HG03520 (cell line): ENCODE data around the gene ANKRD44.
"Not testable (repeated sequence)": the region's sequence is repeated elsewhere in the genome, so short reads cannot be mapped to it uniquely, and the experiment has no call there.

Source experiments
- ATAC-seq: cut with Tn5 transposase; IDR thresholded peaks from one replicate; pipeline ENCODE4 v1.9.1; 2021; ENCODE audit warnings: mild to moderate bottlenecking, moderate library complexity; ENCODE audit not compliant: unreplicated experiment

The ANKRD44 gene

DNA sequence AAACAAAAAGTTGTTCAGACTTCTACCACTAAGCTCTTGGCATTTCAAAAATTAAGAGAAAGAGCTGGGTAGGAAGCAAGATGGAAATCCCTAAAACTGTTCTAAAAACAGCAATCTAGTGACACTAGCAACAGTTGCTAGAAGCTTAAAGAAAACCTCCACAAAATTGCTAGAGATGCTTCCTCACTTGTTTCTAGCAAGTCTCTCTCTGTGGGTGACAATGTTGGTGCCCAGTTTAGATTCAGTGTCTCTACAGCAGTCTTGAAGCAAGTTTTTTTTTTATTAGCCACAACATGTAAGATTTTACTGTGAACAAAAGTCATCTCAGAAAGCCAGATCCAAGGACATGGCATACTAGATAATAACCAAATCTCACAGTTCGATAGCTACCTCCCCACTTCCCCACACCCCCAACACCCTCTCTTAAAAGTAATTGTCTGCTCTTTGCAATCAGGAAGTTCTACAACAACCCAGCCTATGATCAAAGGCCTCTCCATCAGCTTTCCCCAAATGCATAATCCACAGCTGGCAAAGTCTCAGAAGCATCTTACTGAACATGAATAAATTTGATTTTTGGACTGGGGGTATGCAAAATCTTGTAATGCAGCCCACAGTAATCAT is 70.0 kb downstream of the ANKRD44 start:
- ATAC-seq: no peak

DNA sequence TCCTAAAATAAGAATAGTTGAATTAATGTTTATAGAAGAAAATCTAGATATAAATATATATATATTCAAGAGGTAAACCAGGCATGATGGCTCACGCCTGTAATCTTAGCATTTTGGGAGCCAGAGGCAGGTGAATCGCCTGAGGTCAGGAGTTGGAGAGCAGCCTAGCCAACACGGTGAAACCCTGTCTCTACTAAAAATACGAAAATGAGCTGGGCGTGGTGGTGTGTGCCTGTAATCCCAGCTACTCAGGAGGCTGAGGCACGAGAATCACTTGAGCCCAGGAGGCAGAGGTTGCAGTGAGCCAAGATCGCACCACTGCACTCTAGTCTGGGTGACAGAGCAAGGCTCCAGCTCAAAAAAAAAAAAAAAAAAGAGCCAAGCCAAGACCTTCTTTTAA is 70.6 kb downstream of the ANKRD44 start:
- ATAC-seq: not testable (repeated sequence)

DNA sequence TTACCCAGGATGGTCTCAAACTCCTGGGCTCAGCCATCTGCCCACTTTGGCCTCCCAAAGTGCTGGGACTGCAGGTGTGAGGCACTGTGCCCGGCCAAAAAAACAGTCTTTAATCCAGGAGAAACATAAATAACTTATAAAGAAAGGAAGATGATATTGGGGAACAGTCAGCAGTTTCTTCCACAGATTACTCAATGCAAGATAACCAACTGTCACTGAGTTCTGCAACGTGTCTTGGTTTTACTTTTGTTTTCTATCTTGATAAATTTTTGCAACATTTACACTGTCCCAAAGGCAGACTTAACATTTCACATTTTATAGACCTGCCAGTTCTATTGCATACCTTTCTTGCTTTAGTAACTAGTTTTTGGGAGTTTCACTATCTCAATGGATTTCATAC is 71.1 kb downstream of the ANKRD44 start:
- ATAC-seq: peak; percentile 57

DNA sequence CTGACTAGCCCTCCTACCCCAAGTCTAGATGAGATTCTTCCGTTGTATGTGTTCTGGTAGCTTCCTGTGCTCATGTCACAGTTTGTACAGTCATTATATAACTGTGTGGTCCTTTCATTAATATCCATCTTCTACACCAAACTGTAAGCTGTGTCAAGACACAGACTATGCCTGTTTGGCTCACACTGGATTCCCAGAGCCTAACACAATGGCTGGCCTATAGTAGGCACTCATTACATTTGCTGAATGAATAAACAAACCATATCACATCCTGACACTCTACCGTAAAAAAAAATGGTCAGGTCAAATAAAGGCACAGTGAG is 72.6 kb downstream of the ANKRD44 start:
- ATAC-seq: peak; percentile 47

DNA sequence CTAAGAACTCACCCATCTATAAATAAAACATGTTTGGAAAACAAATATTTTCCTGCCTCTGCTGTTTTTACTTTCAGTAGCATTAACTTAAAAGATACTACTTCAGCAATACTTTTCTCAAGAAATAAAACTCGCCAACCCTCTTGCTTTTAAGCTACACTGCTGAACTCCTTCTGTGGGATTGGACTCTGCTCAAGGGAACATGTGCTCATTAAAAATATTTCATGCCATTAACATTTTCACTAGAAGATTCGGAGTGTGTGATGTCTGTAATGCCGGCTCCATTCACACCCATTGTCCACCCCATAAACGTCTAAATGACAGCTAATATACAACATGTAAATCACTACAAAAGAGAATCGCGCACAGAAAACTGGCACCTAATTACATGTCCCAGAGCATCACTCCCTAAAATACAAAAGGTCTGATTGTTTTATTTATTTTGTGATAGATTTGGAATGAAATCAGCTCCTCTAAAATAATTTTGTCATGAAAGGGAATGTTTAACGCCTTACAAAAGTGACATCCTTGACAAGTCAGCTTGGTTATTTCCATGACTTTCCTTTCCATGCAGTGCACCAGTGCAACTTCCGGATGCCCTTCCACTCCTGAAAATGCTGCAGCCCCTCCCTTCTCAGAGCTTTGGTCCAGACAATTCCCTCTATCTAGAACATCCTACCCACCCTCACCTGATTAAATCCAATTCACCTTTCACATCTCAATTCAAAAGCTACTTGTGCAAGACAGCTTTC is 73.1 kb downstream of the ANKRD44 start:
- ATAC-seq: no peak

DNA sequence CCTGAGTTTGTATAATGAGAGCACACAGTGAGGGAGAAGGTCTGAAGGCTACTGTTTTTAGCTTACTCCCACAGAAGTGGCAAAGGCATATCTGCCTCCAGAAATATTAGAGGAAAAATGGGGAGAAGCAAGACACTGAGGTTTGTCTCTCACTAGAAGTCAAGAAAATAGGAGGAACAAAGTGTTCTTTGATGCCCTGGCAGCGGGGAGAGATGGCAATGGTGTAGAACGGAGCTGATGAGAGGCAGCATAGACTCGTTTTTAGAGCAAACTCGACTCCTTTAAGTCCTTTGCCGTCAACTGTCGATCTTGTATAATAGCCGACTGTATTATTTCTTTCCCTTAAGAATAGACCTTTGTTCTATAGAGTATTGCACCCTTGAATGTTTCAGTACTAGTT is 73.8 kb downstream of the ANKRD44 start:
- ATAC-seq: no peak

DNA sequence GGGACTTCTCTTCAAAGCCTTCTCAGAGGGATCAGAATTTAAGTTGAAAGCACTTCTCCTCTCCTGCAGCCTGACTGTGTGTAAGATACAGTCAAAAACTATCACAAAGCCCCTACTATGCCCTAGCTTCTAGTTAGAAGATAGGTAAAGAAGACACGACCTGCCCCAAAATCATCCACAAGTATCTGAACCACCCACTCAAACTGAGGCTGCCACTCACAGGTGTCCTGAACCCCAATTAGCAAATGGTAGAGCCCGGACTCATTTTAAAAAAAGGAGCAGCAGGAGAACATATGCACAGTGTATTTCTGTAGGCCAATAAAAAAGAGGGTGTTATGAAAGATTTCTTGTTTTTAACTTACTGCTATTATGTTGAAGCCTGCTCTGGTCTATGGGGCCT is 74.4 kb downstream of the ANKRD44 start:
- ATAC-seq: no peak

DNA sequence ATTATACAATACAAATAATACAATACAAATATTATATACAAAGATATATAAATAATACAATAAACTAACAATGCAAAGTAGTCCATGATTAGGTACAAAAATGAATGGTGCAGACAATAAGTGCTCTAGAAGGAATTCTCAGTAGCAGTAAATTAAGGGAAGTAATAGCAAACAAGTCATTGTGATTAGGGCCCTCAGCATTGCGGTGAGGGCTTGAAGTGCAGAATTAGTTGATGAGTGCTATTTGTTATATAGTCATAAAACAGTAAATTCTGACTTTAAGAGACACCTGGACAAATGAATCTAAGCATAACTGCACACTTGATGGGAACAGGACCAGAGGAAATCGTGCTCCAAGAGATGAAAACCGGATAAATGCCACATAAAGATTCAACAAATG is 74.9 kb downstream of the ANKRD44 start:
- no peak for ATAC-seq

DNA sequence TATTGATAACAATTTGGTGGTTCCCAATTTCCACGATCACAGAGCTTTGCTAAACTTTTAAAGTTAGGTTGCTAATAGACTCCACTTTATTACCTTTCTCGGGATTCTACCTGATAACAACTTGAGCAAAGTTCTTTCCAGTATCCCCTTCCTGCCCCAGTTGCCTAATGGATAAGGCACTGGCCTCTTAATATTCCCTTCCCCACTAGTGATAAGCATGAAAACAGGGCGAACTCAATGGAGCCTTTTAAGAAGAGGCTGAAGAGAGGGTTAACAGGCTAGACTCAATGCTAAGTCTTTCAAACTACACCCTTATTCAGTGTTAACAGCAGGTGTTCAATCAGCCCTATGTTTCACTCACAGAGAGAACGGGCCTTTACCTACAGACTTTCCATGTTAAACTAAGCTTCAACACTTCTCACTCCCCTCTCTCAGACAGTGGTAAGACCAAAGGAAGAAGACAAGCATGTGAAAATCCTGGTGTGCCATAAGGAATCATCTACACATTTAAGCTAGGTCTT is 75.8 kb downstream of the ANKRD44 start:
- no peak for ATAC-seq

DNA sequence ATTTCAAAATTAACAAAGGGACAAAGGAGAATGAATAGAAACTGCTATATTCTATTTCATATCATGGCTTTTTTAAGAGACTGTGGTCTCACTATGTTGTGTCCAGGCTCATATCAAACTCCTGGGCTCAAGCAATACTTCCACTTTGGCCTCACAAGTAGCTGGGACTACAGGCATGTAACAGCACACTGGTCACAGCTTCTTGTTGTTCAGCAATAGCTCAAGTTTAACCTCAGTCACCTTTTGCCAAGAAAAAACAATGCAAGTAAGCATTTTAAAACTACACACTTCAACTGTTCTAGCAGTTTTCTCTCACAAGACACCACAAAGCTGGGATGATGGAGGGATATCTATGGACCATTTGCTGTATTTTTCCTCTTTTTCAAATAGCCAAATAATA is 77.1 kb downstream of the ANKRD44 start:
- no peak for ATAC-seq

DNA sequence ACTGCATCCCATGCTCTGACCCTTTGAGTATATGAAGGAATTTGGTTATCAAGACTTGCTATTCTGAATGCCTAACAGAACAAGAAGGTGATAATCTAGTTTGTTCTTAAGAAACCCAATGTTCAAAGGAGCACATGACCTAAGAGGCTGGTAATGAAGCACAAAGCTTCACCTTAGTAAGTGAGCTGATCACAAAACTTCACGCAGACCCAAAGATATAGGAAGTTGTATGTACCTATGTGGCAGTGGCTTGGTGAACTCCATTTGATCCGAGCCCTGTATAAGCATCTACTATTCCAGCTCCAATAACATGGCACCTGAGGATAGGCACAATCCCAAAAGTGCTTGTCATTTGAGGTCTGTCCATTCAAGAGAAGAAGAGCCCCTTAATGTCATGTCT is 78.6 kb downstream of the ANKRD44 start:
- ATAC-seq: no peak

DNA sequence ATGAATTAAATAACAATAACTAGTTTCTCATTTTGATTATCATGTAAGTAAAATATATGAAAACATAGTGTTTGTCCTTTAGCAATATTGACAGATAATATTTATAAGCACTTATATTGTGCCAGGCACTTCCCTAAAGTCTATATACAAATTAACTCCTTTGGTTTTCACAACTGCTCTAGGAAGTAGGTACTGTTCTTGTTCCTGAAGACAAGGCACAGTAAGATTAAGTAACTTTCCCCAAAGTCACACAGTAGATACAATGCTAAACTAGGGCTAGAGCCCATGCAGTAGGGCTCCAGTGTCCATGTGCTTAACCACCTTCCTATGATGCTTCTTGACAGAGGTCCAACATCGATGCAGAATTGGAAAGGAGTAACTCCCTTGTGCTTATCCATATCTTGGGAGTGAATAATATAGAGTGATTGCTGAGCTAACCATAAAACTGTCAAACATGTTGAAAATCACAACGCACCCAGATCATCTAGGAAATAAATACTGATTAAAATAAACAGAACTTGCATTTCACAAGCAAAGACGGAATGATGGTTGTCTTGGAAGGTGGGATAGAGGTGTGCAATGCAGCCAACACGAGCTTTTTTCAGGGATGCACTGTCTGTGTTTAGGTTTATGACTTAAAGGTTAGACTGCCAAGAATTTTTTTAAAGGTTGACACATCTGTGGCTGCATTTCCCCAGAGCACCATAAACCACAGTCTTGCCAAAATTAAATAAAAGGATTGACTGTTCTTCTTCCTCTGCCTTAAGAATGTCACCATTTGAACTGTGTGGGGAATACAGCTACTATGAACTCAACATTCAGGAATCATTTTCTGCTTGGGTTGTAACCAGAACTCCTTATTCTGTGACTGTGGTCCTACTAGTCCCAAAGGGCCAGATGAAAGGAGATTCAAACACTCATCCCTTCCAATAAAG is 80.8 kb downstream of the ANKRD44 start:
- ATAC-seq: no peak

DNA sequence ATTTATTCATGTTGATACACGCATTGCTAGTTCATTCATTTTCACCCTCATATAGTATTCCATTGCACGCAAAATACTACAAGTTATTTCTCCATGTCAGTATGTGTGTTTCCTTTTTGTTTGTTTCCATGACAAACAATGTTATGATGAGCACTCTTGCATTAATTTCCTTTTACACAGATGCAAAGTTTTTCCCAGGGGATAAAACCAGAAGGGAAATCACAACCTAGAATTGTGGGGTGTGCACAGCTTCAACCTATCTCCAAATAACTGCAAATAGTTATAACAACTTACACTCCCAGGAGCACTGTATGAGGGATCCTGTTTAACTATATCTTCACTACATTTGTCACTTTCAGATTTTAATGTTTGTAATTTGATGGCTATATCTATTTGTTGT is 87.1 kb downstream of the ANKRD44 start:
- no peak for ATAC-seq

DNA sequence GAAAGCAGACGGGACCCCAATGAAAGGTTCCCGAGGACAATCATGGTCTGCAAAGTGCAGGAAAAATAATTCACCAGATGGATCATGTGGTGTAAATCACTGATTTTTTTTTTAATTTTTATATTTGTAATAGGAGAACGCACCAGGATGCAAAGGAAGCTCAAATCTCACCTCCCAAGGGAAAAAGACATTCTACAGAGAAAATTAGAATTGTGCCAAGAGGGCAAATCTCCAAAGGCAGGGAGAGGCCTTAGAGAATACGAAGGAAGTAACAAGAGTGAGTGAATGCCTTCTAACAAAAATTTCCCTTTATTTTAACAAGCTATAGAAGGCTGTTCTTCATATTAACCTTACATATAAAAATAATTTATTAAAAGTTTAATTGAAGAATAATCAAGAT is 90.9 kb downstream of the ANKRD44 start:
- no peak for ATAC-seq

DNA sequence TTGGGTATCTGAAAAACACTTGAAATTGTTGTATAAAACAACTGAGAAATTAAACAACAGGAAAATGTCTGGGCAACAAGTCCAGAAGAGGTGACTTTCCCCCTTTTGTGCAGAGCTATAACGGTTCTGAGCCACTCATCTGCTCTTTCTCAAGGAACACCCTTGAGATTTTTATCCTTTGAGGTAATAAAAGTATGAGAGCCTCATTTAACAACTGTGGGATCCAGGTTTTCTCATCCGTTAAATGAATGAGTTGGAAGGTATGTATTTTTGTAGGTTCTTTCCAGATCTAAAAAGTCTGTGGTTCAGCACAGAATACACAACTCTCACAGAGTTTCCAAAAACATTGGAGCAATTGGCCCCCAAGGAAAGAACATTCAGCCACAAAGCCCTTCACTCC is 93.0 kb downstream of the ANKRD44 start:
- no peak for ATAC-seq

DNA sequence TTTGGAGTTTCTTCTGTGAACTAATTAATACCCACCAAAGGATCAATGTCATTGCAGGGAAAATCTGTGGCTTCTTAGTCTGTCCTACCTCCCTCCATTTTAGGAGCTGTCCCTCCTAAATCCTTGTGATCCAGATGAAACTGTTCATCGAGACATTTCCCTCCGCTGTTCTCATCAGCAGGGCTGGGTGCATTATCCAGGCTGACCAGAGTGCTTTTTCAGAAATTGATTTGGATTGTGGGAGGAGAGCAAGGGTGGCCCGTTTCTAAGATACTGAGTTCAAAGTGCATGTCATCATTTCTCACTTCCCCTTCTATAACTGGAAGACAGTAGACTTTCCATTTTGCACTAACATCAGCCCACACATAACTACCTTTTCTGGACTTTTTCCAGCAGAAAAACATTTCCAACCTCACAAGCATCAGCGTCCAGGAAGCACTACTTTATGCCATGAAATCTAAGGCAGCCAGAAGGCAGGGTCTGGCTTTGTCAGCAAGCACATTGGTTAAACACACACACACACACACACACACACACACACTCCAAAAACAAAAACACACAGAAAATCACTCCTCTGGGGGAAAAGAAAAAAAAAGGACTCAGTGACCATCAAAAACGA is 94.1 kb downstream of the ANKRD44 start:
- peak; percentile 66 for ATAC-seq

DNA sequence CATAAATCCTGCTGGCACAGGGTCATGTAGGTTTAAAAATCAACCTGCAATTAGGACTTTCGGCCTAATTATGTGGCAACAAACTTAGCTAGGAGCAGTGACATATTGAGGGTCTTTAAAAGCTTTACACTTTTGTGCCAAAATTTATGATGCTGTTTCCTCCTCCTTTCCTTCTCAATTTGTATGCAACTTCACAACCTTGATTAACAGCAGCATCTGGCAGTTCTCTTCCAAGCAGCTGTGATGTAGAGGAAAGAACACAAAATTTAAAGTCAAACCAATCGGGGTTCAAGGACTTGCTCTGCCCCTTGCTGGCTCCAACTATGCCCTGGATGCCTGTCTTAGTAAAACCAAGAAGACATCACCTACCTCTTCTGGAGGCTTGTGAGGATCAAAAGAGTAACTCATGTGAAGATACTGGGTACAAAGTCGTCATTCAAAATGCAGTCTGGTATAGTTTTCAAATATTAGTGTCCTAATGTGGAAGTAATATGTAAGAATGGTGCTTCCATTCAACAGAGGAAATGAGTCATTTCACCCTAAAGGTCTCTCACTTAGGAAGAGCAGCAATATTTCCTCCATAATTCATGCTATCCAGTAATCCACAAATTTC is 94.7 kb downstream of the ANKRD44 start:
- peak; percentile 27 for ATAC-seq

DNA sequence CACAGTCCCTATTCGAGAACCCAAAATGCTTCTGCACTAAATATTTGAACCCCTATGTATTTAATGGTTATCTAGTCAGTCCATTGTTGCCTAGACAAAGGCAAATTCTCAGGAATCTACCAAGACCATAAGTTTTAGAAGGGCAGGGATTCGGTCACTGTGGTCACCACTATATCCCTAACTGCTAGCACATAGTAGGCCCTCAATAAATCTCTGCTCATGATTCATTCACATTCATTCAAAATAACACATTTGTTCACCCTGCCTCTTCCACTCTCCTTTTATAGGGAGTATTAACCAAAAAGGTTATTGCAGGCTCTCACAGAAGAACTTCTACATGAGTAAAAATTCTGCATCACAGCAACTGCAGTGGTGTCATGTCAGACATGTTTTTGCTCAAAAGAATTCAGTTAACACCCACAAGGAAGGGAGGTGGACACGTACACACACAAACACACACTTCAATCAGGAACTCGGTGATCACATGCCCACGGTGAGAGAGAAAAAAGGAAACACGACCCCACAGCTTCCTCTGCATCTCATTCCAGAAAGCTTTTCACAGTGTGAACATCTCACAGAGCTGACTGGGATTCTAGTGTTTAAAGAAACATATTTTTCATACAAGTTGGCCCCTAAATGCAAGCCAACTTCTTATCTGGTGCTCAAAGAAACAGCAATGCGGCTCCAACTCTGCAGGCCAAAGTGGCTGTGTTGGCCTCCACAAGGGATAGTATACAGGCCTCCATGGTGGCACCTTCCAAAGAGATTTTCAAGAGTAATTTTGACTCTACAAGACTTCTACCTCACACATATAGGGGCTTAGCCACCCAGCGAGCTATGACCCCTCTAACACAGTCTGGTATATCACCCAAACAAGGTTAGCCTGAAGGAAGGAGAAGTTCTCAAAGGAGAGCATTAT is 98.0 kb downstream of the ANKRD44 start:
- no peak for ATAC-seq

DNA sequence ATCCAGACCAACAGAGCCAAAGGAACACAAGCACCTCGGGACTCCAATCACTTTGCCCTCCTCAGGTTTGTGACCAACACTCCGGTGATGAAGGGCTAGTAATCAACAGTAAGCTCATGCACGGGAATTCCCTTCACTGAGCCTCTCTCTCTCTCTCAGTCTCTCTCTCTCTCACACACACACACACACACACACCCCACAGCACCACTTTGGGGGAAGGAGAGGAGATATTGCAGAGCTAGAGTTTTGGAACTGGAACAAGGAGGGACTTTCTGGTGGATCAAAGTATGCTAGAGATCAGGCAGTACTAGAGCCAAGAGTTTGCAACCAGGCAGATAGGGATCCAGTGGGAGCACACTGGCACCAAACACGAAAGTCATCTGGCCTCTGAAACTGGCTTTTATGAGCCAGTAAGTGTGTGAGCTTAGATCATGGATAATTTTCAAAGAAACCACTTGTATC is 98.7 kb downstream of the ANKRD44 start:
- no peak for ATAC-seq

DNA sequence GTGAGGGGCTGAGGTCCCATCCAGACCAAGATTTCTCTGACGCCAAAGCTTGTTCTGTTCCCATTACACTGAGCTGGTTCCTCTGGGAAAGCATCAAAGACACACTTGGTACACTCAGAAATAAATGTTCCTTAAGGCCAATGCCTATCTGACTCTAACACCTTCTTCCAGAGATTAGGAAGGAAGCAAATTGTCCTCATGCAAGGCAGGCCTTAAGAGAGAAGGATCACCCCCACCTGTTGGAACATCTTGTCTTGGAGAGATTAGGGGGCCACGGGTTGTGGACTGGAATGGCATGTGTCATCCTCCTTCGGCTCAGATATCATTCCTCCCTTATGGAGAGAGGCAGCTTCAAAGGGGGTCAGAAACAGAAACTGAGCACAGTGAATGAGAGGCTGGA is 100.2 kb downstream of the ANKRD44 start:
- no peak for ATAC-seq
